GOT3 (cell line): ENCODE data around the gene CAMK1D.
"Not testable (repeated sequence)": the region's sequence is repeated elsewhere in the genome, so short reads cannot be mapped to it uniquely, and the experiment has no call there.

Experiments used
- DNase-seq: peaks from one replicate; lab custom pipeline; 2025; ENCODE audit warnings: mixed read lengths; lab: John Stamatoyannopoulos, UW

The CAMK1D gene

GRCh38 chr10:12466704-12467305 is 117.5 kb downstream of the CAMK1D start:
- no peak for DNase-seq

DNA sequence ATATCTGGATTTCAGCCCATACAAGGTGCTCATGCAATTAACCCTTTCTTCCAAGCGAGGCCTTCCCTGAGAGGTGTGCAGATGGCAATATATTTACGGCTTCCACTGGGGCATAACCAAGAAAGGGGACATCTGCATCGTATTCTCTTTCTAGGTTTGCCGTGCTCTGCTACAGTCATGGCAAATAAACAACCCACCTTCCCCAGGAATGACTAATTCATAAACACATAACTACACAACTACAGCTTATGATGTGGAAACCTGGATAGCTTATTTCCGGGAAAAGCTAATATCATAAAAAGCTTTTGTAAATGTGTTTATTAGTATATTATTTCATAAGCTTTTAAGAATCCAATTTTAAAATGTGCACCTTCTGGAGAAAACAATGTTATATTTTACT is 120.0 kb downstream of the CAMK1D start:
- DNase-seq, result no peak

DNA sequence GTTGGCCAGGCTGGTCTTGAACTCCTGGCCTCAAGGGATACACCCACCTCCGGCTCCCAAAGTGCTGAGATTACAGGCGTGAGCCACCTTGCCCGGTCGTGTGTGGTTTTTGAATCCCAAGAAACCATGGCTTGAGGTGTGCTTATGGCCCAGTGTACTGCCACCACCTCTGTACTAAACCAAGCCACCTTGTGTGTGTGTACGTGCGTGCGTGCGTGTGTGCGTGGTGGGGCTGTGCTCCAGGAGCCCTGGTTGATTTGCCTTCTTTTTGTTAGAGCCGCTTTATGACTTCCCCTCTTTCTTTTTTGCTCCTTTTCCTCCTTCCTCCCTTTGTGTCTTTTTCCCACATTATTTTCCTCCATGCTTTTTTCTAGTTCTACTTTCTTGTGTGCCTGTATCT is 121.4 kb downstream of the CAMK1D start:
- DNase-seq, result no peak

DNA sequence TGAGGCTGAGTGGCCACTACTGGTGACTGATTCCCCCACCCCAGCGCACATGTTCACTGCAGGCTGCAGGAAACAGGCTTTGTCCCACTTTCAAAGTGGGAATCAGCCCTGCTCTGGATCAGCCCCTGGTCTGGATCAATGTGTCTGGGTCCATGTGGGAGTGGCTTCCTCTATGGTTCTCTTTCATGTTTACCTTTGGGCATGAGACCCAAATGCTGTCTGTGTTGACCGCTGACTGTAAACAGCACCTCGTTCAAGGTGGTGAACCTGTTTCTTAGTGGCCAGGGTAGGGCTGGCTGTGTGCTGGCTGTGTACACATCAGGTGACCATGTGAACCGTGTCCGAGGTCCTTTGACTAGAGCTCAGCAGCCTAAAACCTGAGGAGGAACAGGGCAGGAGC is 121.8 kb downstream of the CAMK1D start:
- no peak for DNase-seq

DNA sequence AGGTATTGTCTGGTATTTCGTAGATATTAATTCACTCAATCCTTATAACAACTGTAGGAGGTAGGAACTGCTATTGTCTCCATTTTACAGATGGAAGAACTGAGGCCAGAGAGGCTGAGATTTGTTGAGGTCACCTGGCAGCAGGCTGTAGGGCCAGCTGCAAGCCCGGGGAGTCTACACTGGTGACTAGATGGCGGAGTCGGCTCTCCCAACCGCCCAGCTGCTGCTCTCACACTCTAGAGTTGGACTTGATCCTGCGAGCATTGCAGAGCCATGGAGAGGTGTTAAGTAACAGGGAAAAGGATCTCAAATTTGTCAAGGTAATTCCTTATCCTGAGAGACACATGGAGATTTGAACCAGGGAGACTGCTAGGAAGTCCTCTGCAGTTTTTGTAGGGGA is 124.1 kb downstream of the CAMK1D start:
- DNase-seq, result no peak

GRCh38 chr10:12474727-12475412 is 125.5 kb downstream of the CAMK1D start:
- DNase-seq, result no peak

DNA sequence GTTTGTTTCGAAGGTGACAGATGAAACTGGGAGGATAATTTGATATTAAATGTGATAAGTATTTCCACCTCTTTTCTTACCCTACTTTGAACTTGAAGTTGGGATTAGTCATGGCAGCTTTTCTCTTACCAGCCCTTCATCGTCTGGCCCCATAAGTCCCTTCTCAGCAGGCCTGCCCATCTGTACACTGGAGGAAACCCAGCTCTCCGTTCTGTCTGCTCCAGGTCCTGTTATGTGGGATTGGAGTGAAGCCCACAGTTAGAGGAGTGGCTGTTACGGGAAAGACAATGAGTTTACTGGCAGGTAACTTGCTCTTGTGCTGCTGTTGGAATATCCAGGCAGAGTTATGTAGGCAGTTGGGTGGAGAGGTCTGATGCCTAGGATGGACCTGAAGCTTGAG is 127.3 kb downstream of the CAMK1D start:
- DNase-seq, result no peak

DNA sequence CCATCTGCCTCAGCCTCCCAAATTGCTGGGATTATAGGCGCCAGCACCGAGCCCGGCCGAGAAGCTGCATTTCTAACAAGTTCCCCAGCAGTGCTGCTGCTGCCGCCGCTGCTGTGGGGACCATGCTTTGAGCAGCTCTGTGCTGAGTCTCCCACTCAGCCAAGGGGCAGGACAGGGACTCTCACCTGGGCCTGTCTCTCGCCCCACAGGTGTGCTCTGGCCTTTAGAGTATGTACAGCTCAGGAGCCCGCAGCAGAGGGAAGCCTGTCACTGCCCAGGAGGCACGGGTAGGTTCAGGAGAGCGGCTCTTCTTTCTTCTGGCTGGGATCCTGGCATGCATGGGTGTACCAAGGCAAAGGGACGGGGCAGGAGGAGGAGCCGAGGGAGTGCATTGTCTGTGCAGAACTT is 130.1 kb downstream of the CAMK1D start:
- no peak for DNase-seq

DNA sequence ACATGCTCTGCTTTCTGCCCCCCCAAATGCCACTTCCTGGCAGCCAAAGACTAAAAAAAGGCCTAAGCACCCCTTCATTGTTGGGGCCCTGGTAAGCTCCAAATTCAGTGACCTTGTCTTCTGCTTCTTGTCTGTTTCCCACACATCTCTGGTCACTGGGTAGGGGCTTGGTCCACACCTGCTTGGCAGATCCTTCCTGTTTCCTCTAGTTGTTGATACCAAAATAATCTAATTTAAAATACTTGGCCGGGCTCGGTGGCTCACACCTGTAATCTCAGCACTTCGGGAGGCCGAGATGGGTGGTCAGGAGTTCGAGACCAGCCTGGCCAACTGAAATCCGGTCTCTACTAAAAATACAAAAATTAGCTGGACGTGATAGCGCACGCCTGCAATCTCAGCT is 130.6 kb downstream of the CAMK1D start:
- DNase-seq, result no peak

- no peak for DNase-seq
Measured at GRCh38 chr10:12480440-12480839, 131.1 kb downstream of the CAMK1D start.

DNA sequence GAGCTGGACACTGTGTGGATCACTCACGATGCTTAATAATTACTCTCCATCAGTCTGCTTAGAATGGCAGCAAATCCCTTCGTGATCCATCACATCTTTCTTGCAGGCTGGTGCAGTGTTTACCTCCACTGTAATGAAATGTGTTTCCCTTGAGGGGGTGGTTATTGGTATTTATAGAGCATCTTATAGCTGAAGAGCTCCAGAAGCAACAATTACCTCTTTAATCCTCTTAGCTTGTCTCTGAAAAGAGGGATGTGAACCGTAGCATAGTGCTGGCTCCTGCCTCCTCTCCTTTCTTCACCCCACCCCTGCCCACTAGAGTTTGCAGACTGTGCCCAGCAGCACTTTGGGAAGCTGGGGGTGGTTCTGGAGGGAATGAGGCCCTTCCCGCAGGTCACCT is 132.6 kb downstream of the CAMK1D start:
- no peak for DNase-seq

DNA sequence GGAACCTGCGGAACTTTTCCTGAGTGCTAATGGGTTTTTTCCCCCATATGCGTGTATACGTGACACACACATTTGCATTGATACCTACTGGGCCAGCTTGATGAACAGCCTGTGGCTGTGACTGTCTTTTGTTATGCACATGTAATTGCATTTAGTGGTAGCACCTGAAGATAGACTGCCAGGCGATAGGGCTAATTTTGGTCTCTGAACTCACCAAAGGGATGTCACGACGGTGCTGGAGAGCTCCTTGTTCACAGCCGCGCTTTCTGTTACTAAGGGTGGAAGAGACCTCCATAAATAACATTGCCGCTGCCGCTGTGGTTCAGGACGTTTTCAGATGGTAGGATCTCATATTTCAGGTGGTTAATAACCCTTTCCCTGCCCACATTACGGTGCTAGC is 133.2 kb downstream of the CAMK1D start:
- no peak for DNase-seq

- DNase-seq, result no peak
Measured at GRCh38 chr10:12484002-12484918, 134.9 kb downstream of the CAMK1D start.

- DNase-seq, result no peak
Measured at GRCh38 chr10:12484941-12485805, 135.8 kb downstream of the CAMK1D start.

- no peak for DNase-seq
Measured at GRCh38 chr10:12487366-12487765, 138.0 kb downstream of the CAMK1D start.

GRCh38 chr10:12488626-12489025 is 139.3 kb downstream of the CAMK1D start:
- DNase-seq, result no peak

DNA sequence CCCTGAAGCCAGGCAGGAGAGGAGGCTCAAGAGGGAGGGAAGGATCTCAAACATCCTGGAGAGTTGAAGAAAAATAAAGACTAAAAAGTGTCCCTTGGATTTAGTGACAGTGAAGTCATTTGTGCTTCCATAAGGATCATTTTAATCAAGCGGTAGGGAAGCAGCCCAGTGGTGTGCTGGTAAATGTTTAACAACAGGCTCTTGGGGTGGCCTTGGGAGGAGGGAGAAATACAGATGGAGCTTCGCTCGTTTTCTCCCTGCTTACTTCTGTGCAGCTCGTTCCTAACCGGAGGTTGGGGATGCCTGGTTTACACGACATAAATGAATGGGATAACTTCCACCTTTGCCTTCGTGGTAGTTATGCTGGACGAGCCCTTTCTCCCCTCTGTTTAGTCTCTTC is 140.0 kb downstream of the CAMK1D start:
- no peak for DNase-seq

DNA sequence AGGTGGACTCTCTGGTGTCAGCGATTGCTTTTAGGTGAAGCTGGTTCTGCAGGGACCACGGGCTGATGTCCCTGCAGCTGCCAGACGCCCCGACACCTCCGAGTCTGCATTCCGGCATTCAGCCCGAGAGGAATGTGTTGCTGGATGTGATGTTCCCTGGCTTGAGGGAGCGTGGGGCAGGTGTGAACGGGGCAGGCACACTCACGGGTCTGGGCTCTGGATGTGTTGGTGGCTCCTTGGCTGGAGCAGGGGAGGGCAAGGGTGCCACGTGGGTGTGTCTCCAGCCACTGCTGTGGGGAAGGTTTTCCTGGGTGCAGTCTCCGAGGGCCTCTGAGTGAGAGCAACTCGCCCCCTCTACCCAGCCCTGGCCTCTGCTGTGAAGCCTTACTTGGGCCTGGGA is 140.5 kb downstream of the CAMK1D start:
- no peak for DNase-seq

DNA sequence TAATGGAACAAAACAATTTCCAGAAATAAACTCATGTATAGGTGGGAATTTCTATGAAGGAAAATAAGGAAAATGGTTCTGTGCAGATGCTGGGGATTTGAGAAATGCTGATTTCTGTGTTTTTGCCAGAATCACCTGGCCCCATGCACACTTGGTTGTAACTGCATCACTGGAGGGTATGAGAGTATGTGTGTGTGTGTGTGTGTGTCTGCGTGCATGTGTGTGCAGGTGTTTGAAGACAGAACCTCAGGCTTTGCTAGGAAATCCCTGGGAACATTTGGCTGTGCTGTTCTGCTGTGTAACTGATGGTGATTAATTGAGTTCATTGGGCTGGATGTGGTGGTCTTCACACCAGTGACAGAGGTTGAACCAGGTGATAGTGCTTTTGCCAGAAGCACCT is 141.6 kb downstream of the CAMK1D start:
- no peak for DNase-seq

GRCh38 chr10:12491491-12491890 is 142.1 kb downstream of the CAMK1D start:
- no peak for DNase-seq

DNA sequence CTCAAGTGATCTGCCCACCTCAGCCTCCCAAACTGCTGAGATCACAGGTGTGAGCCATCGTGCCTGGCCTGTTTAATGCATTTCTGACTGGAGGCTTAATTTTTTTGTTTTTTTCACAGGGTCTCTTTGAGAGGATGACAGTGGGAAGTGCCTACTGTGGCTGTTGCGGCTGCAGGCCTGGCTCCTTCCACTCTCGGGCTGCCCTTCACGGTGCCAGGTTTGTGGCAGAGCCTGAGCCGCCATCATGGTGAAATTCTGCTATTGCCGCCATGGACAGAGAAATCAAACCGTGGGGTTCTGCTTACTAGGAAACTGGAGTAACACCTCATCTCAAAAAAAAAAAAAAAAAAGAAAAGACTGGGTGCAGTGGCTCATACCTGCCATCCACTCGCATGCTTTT is 142.7 kb downstream of the CAMK1D start:
- no peak for DNase-seq

DNA sequence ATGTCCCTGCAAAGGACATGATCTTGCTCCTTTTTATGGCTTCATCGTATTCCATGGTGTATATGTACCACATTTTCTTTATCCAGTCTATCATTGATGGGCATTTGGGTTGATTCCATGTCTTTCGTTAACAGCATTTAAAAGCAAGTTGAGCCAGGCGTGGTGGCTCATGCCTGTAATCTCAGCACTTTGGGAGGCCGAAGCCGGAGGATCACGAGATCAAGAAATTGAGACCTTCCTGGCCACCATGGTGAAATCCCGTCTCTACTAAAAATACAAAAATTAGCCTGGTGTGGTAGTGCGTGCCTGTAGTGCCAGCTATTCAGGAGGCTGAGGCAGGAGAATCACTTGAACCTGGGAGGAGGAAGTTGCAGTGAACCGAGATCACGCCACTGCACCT is 147.7 kb downstream of the CAMK1D start:
- DNase-seq, result not testable (repeated sequence)
